Right lobe of liver (tissue), 4 donors: ENCODE results near the gene GLYR1.

ENCODE experiments used
- POLR2A ChIP-seq: fragments of 450-650 bp; IDR thresholded peaks from one replicate; pipeline ENCODE4 v1.6.1; 2017; ENCODE audit warnings: antibody characterized with exemption, mild to moderate bottlenecking
- TF ChIP-seq, protein P1 (sequence below), 4 donors: fragments of 200-600 bp in 3 of 4; fragments of 450-650 bp in 1 of 4; IDR thresholded peaks; one replicate each; pipeline versions ENCODE4 v1.5.1 to v1.8.0; 2016 to 2022; ENCODE audit warnings: antibody characterized with exemption in 4 of 4, mild to moderate bottlenecking in 2 of 4
- donor health status: DM: no; HTN: no; CAD: no.
- donor health status: DM: no; HTN: no; CAD: no.
- donor health status: DM: no; HTN: yes; CAD: no.

DNA sequence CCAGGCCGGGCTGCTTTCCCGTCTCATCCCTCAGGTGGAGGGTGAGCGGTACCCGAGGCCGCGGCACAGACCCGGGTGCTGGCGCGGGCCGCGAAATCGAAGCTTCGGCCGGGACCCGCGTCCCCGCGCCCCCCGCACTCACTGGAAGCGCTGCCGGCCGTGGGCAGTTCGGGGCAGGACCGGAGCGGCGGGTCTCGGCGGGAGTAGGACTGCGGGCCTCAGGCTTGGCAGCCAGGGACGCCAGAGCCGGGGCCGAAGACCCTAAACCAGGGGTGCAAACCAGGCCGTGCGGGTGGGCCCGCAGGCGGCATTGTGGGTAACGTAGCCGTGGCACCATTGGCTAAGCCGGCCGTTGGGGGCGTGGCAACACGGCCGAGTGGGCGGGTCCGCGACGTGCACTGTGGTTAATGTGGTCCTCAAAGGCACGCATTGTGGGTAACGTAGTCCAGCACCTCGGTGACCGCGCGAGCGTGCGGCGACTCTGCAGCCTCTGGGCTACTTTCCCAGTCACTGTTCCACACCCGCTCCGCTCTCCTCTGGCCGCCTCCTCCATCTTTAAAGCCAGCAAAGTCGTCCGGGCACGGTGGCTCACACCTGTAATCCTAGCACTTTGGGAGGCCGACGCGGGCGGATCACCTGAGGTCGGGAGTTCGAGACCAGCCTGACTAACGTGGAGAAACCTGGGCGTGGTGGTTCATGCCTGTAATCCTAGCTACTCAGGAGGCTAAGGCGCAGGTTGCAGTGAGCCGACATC, 80.0 kb downstream of the GLYR1 start, which contains the start of gene ZNF500:
- TF ChIP-seq, protein P1, sequence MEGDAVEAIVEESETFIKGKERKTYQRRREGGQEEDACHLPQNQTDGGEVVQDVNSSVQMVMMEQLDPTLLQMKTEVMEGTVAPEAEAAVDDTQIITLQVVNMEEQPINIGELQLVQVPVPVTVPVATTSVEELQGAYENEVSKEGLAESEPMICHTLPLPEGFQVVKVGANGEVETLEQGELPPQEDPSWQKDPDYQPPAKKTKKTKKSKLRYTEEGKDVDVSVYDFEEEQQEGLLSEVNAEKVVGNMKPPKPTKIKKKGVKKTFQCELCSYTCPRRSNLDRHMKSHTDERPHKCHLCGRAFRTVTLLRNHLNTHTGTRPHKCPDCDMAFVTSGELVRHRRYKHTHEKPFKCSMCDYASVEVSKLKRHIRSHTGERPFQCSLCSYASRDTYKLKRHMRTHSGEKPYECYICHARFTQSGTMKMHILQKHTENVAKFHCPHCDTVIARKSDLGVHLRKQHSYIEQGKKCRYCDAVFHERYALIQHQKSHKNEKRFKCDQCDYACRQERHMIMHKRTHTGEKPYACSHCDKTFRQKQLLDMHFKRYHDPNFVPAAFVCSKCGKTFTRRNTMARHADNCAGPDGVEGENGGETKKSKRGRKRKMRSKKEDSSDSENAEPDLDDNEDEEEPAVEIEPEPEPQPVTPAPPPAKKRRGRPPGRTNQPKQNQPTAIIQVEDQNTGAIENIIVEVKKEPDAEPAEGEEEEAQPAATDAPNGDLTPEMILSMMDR (IDR thresholded peaks at IDR 0.05), result peak in 1 of 4 donors; percentile 6
- TF ChIP-seq POLR2A, result peak; percentile 61
